Lower leg skin (tissue), 4 donors: ENCODE results near the gene THEMIS2. TPM values are rescaled to one million over a fixed set of nuclear protein-coding genes. Genes with fewer than 3 reads are reported as not detected.
A peak's percentile ranks its signal among the peaks of the same experiment; 100 is the strongest.
"Not testable (repeated sequence)": the region's sequence is repeated elsewhere in the genome, so short reads cannot be mapped to it uniquely, and the experiment has no call there.

ENCODE experiments used
- DNase-seq, 2 donors: peaks; one replicate each; pipeline ENCODE4 v3.0.0-alpha.2; 2019; ENCODE audit warnings: low spot score in 2 of 2
- H3K4me3 ChIP-seq: fragments of 200-600 bp; sonication (generic); 2 replicates; pipeline ENCODE4 v1.5.1; 2017; ENCODE audit warnings: mild to moderate bottlenecking, low read depth; ENCODE audit not compliant: poor library complexity, severe bottlenecking
- POLR2A ChIP-seq, 2 donors: fragments of 450-650 bp; IDR thresholded peaks; one replicate each; pipeline ENCODE4 v1.6.1; 2016 to 2017; ENCODE audit warnings: antibody characterized with exemption in 2 of 2, mild to moderate bottlenecking in 1 of 2, moderate library complexity in 1 of 2
- WGBS, 2 donors: methylation state at CpG; one replicate each; pipeline ENCODE4 v1.1.5; 2018; 5-methylcytosine and 5-hydroxymethylcytosine counted together
- intact Hi-C: fragments of 100-400 bp; cut with DNase I; formaldehyde crosslinking; loops from one replicate; pipeline ENCODE4 v1.15.0; 2023; ENCODE audit warnings: low total_unique reads
- total RNA-seq, 4 donors: library from RNA; depleted of rRNA; stranded (reverse); fragments of >200 nt; gene quantifications; one replicate each; pipeline ENCODE4 v1.1.0, GENCODE V29; 2016
- TF ChIP-seq, protein P1 (sequence below), 3 donors: fragments of 450-650 bp; IDR thresholded peaks; one replicate each; pipeline ENCODE4 v1.5.1; 2016; ENCODE audit warnings: antibody characterized with exemption in 3 of 3, mild to moderate bottlenecking in 3 of 3, moderate library complexity in 2 of 3

Gene THEMIS2
- total RNA-seq, 4 donors from 2014 or later, result 5.1 to 12.6 (median 8.9) TPM

DNA sequence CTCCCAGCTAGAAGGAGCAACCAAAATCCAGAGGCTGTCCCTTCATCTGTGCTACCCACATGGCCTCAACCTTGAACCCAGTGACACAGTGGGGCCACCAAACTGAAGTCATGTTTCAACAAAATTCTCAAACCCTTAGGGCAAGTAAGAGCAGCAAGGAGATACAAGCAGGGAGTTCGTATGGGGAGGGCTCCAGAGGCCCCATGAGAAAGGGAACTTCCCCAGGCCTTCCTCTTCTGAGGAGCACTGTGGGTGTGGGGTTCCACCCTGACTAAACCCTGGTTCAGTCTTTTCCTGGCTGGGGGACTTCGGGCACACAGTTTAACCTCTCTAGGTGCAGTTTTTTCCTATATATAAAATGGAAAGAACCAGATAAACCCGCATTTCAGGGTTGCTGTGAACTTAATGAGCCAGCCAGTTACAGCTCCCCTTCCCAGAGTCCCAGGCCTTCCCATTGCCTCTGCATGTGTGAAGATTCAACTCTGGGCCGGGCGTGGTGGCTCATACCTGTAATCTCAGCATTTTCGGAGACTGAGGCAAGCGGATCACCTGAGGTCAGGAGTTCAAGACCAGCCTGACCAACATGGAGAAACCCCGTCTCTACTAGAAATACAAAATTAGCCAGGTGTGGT, 8.0 kb upstream of the THEMIS2 start:
- WGBS, 2 donors, result 57 to 60% methylated on average over 8 of the region's 8 CpGs
- no peak for DNase-seq
- TF ChIP-seq POLR2A (IDR thresholded peaks at IDR 0.05), result no peak
- TF ChIP-seq, protein P1, sequence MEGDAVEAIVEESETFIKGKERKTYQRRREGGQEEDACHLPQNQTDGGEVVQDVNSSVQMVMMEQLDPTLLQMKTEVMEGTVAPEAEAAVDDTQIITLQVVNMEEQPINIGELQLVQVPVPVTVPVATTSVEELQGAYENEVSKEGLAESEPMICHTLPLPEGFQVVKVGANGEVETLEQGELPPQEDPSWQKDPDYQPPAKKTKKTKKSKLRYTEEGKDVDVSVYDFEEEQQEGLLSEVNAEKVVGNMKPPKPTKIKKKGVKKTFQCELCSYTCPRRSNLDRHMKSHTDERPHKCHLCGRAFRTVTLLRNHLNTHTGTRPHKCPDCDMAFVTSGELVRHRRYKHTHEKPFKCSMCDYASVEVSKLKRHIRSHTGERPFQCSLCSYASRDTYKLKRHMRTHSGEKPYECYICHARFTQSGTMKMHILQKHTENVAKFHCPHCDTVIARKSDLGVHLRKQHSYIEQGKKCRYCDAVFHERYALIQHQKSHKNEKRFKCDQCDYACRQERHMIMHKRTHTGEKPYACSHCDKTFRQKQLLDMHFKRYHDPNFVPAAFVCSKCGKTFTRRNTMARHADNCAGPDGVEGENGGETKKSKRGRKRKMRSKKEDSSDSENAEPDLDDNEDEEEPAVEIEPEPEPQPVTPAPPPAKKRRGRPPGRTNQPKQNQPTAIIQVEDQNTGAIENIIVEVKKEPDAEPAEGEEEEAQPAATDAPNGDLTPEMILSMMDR (IDR thresholded peaks at IDR 0.05), result no peak
- H3K4me3 ChIP-seq, result no peak overlapping the region
- intact Hi-C loops, result no loop called here

GRCh38 chr1:27865821-27866220, 6.5 kb upstream of the THEMIS2 start:
- DNase-seq, result no peak
- no peak overlapping the region for H3K4me3 ChIP-seq
- no peak for TF ChIP-seq POLR2A (IDR thresholded peaks at IDR 0.05)
- TF ChIP-seq, protein P1 (IDR thresholded peaks at IDR 0.05), result no peak
- 93 to 95% methylated on average over 10 of the region's 10 CpGs for WGBS, 2 donors
- intact Hi-C loops, result no loop called here

- intact Hi-C loops, result no loop called here
- H3K4me3 ChIP-seq, result no peak overlapping the region
- no peak for TF ChIP-seq POLR2A (IDR thresholded peaks at IDR 0.05)
- TF ChIP-seq, protein P1 (IDR thresholded peaks at IDR 0.05), result no peak
- DNase-seq, result no peak
- WGBS, 2 donors, result 64 to 68% methylated on average over 11 of the region's 11 CpGs
Observed at GRCh38 chr1:27868556-27868931, 3.8 kb upstream of the THEMIS2 start.

DNA sequence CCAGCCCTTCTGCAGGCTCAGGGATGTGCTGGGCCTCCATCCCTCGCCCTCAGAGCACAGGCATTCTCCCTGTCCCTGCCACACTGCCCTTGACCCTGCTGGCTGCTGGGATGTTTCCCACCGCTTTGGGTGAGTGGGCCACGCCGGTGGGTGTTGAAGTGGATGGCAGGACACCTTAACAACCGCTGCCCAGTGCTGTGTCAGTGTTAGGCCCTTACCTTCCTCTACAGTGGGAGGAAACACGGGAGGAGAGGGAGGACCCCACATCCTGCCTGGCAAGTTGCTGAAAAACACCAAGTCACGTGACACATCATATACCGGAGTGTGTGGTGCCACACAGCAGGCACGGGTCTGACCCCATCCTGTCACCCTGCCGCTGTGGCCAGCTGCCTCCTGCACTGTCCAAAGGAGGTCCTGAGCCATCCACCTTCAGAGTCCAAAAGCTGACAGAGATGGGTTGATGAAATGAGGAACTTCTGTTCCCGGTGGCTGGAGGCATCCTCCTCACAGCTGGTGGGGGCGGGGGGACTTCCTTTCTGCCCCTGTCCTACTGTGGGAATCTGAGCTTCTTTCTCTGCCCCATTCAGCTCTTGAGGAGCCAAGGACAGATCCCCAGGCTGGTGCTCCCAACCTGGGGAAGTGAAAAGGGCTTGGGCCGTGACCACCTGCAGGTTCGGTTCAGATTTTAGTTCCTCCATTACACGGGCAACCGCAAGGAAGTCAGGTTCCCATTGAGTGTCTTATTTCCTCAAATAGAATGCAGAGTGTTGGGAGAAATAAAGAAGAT, 3.2 kb upstream of the THEMIS2 start:
- H3K4me3 ChIP-seq, result no peak overlapping the region
- intact Hi-C loops, result no loop called here
- WGBS, 2 donors, result 57% methylated on average over 15 to 16 of the region's 16 CpGs

GRCh38 chr1:27869719-27870085, 2.6 kb upstream of the THEMIS2 start:
- intact Hi-C loops, result no loop called here
- 72 to 88% methylated on average over 1 of the region's 1 CpG for WGBS, 2 donors

More for the DNA sequence above, 3.2 kb upstream of the THEMIS2 start:
- TF ChIP-seq, protein P1 (IDR thresholded peaks at IDR 0.05), result no peak
- TF ChIP-seq POLR2A (IDR thresholded peaks at IDR 0.05), result no peak
- DNase-seq, result peak in 1 of 2 donors; percentile 85

DNA sequence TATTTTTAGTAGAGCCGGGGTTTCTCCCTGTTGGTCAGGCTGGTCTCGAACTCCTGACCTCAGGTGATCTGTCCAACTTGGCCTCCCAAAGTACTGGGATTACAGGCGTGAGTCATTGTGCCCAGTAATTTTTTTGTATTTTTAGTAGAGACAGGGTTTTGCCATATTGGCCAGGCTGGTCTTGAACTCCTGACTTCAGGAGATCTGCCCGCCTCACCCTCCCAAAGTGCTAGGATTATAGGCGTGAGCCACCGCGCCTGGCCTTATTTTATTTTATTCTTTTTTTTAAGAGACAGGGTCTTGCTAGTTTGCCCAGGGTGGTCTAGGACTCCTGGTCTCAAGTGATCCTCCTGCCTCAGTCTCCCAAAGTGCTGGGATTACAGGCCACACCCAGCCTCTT, 1.3 kb upstream of the THEMIS2 start:
- 94 to 96% methylated on average over 7 of the region's 7 CpGs for WGBS, 2 donors
- H3K4me3 ChIP-seq, intact Hi-C loops: not testable (repeated sequence)
- peak in 1 of 2 donors; percentile 57 for DNase-seq

More at GRCh38 chr1:27869719-27870085, 2.6 kb upstream of the THEMIS2 start:
- TF ChIP-seq POLR2A (IDR thresholded peaks at IDR 0.05), result no peak
- TF ChIP-seq, protein P1 (IDR thresholded peaks at IDR 0.05), result no peak
- DNase-seq, result peak in 1 of 2 donors; percentile 36
- no peak overlapping the region for H3K4me3 ChIP-seq
